GM23338 (cell line): ENCODE data around the gene BLOC1S3. TPM values are rescaled to one million over a fixed set of nuclear protein-coding genes. Genes with fewer than 3 reads are reported as not detected.

ENCODE experiments used
- ATAC-seq: fragments of 200-7000 bp; cut with Tn5 transposase; 3 replicates; pipeline ENCODE4 v1.9.1; 2020
- DNase-seq: peaks from one replicate; pipeline ENCODE4 v3.0.0-alpha.2; 2015; ENCODE audit warnings: low spot score
- H2AFZ ChIP-seq: fragments of 200-600 bp; sonication (generic); 2 replicates; pipeline ENCODE4 v1.8.0; 2016; ENCODE audit warnings: antibody characterized with exemption, mild to moderate bottlenecking, moderate library complexity
- H3F3A ChIP-seq: fragments of 200-600 bp; sonication (generic); replicated peaks from 2 replicates; pipeline ENCODE4 v1.8.0; 2017; ENCODE audit warnings: antibody characterized with exemption, mixed run types, low read depth
- H3K27ac ChIP-seq: fragments of 200-600 bp; sonication (generic); 2 replicates; pipeline ENCODE4 v1.6.1; 2016; ENCODE audit warnings: low read depth
- H3K27me3 ChIP-seq: fragments of 200-600 bp; sonication (generic); 2 replicates; pipeline ENCODE4 v1.8.0; 2016; ENCODE audit warnings: mild to moderate bottlenecking, mixed run types, moderate library complexity; ENCODE audit not compliant: insufficient read depth
- H3K36me3 ChIP-seq: fragments of 200-600 bp; sonication (generic); 2 replicates; pipeline ENCODE4 v1.8.0; 2016; ENCODE audit warnings: mild to moderate bottlenecking; ENCODE audit not compliant: insufficient read depth
- H3K4me1 ChIP-seq: fragments of 200-600 bp; sonication (generic); 2 replicates; pipeline ENCODE4 v1.8.0; 2016; ENCODE audit warnings: mild to moderate bottlenecking, moderate library complexity; ENCODE audit not compliant: insufficient read depth
- H3K4me2 ChIP-seq: fragments of 200-600 bp; sonication (generic); 2 replicates; pipeline ENCODE4 v1.7.1; 2017; ENCODE audit warnings: mixed run types
- H3K4me3 ChIP-seq: fragments of 200-600 bp; sonication (generic); 2 replicates; pipeline ENCODE4 v1.6.1; 2016; ENCODE audit warnings: mixed run types
- H3K79me2 ChIP-seq: fragments of 200-600 bp; sonication (generic); replicated peaks from 2 replicates; pipeline ENCODE4 v1.8.0; 2017; ENCODE audit warnings: mild to moderate bottlenecking; ENCODE audit not compliant: insufficient read depth
- H3K9me2 ChIP-seq: fragments of 200-600 bp; sonication (generic); 2 replicates; pipeline ENCODE4 v1.8.0; 2017; ENCODE audit not compliant: insufficient read depth
- H4K20me1 ChIP-seq: fragments of 200-600 bp; sonication (generic); replicated peaks from 2 replicates; pipeline ENCODE4 v1.8.0; 2017; ENCODE audit warnings: mild to moderate bottlenecking; ENCODE audit not compliant: insufficient read depth
- H3K27ac Mint-ChIP-seq: 2 replicates; pipeline ENCODE4 v1.8.0; 2020; ENCODE audit warnings: inconsistent platforms, mild to moderate bottlenecking, moderate library complexity, mixed read lengths
- H3K27me3 Mint-ChIP-seq: 3 replicates; pipeline ENCODE4 v1.8.0; 2022; ENCODE audit warnings: low read depth, mild to moderate bottlenecking, moderate library complexity, mixed read lengths, inconsistent platforms; ENCODE audit not compliant: insufficient read depth, poor library complexity
- H3K36me3 Mint-ChIP-seq: 3 replicates; pipeline ENCODE4 v1.8.0; 2021; ENCODE audit warnings: low read depth, mild to moderate bottlenecking, inconsistent platforms, moderate library complexity, mixed read lengths
- H3K4me1 Mint-ChIP-seq: 3 replicates; pipeline ENCODE4 v1.8.0; 2020; ENCODE audit warnings: mild to moderate bottlenecking, inconsistent platforms, mixed read lengths
- H3K4me3 Mint-ChIP-seq: 3 replicates; pipeline ENCODE4 v1.8.0; 2021; ENCODE audit warnings: moderate library complexity, mild to moderate bottlenecking, inconsistent platforms, mixed read lengths
- H3K9me3 Mint-ChIP-seq: 3 replicates; pipeline ENCODE4 v1.8.0; 2020; ENCODE audit warnings: moderate library complexity, mild to moderate bottlenecking, inconsistent platforms, mixed read lengths
- CREB1 ChIP-seq: fragments of 250-450 bp; sonication (Bioruptor Pico); IDR thresholded peaks from 2 replicates; pipeline ENCODE4 v1.5.0; 2020; ENCODE audit warnings: low read depth, mild to moderate bottlenecking, moderate library complexity
- EZH2 ChIP-seq: fragments of 200-600 bp; sonication (generic); IDR thresholded peaks from one replicate; pipeline ENCODE4 v1.8.0; 2017; ENCODE audit warnings: antibody characterized with exemption, mild to moderate bottlenecking, low read depth; ENCODE audit not compliant: unreplicated experiment
- EZH2phosphoT487 ChIP-seq: fragments of 200-600 bp; sonication (generic); IDR thresholded peaks from one replicate; pipeline ENCODE4 v1.8.1; 2018; ENCODE audit warnings: antibody characterized with exemption; ENCODE audit not compliant: unreplicated experiment
- JUNB ChIP-seq: IDR thresholded peaks from one replicate; pipeline ENCODE4 v1.6.1; 2016; ENCODE audit warnings: antibody characterized with exemption; ENCODE audit not compliant: unreplicated experiment
- NANOG ChIP-seq: IDR thresholded peaks from 2 replicates; pipeline ENCODE4 v1.6.1; 2016; ENCODE audit warnings: antibody characterized with exemption, borderline replicate concordance
- POLR2AphosphoS5 ChIP-seq: IDR thresholded peaks from 2 replicates; pipeline ENCODE4 v1.6.1; 2016; ENCODE audit warnings: antibody characterized with exemption, low read depth
- STAT1 ChIP-seq: IDR thresholded peaks from one replicate; pipeline ENCODE4 v1.6.1; 2016; ENCODE audit warnings: antibody characterized with exemption; ENCODE audit not compliant: unreplicated experiment
- ZNF114 ChIP-seq: fragments of 250-450 bp; sonication (Bioruptor Pico); IDR thresholded peaks from 2 replicates; pipeline ENCODE4 v1.5.0; 2020; ENCODE audit warnings: mild to moderate bottlenecking, moderate library complexity
- ZNF331 ChIP-seq: fragments of 250-450 bp; sonication (Bioruptor Pico); IDR thresholded peaks from 2 replicates; pipeline ENCODE4 v1.5.0; 2020; ENCODE audit warnings: low read depth, mild to moderate bottlenecking, moderate library complexity
- polyA plus RNA-seq: library from polyadenylated mRNA; unstranded; fragments of >200 nt; fragmentation: Nextera tagmentation; extraction: Ambion mirVana; gene quantifications from 2 replicates; pipeline ENCODE4 v1.2.1, GENCODE V29; 2016
- total RNA-seq: library from RNA; depleted of rRNA; stranded (reverse); fragments of >200 nt; shearing (Covaris generic); gene quantifications from 2 replicates; pipeline ENCODE4 v1.2.3, GENCODE V29; 2014
- TF ChIP-seq, protein P1 (sequence below): IDR thresholded peaks from one replicate; pipeline ENCODE4 v1.6.1; 2018; ENCODE audit warnings: antibody characterized with exemption; ENCODE audit not compliant: unreplicated experiment
- TF ChIP-seq, protein P2 (sequence below): fragments of 250-450 bp; sonication (Bioruptor Pico); IDR thresholded peaks from 2 replicates; pipeline ENCODE4 v1.5.0; 2020; ENCODE audit warnings: mild to moderate bottlenecking, moderate library complexity
- TF ChIP-seq, protein P3 (sequence below), 2 experiments: fragments of 200-600 bp in 1 of 2; sonication (generic) in 1 of 2; conservative IDR thresholded peaks; 2 replicates each; pipeline versions ENCODE4 v1.5.1 to v1.6.1; 2016 to 2017; ENCODE audit warnings: antibody characterized with exemption in 2 of 2, low read depth in 2 of 2, mild to moderate bottlenecking in 2 of 2, moderate library complexity in 1 of 2
- TF ChIP-seq, protein P4 (sequence below): IDR thresholded peaks from 2 replicates; pipeline ENCODE4 v1.6.1; 2016; ENCODE audit warnings: antibody characterized with exemption

Gene BLOC1S3
- total and polyA plus RNA-seq, 2 experiments from 2014 or later = 2.5 to 15.9 TPM

DNA sequence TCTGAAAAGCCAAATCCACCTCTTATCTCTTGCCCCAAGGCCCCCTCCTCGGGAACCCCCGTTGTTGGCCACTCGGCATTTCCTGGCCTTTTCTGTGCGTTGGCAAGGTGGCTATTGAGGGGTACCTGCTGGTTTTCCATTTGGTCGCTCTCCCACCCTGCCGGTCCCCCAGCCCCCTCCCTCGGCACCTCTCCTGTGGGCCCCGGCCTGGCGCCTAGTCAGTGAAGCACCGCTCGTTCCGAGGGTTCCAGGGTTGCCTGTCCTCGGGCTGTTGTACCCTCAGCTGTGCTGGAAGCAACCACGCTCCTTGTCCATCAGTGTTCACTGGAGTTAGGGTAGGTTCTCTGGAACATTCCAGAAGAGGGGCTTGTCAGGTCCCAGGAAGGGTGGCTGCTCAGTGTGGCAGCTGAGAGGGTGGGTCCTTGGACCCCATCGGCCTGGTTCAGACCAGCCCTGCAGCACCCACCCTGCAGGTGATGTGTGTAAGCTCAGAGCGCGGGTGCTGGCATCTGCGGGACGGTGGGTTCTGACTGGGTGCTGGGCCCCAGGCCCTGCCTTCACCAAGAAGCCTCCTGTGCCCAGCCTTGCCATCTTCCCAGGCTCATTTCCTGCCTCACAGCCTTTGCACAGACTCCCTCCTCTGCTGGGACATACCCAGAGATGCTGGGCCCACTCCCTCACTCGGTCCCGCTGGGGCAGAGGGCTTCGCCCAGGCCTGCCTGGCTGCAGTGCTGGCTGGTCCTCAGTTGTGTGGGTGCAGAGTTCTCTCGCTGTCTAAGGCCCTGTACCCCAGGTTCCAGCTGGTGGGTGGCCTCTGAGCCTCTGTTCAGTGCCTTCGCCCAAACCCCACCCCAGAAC, 39.1 kb upstream of the BLOC1S3 start:
- Mint-ChIP-seq H3K9me3 (no peaks in the 10 kb centered on the region; the same call in 2 of the 3 replicates), H3K36me3 (peaks cover 18% of the 10 kb centered on the region), H3K4me3 (no peak overlapping the region), H3K4me1 (peaks cover 24% of the 10 kb centered on the region), H3K27me3 (peaks cover 15% of the 10 kb centered on the region), H3K27ac (no peak overlapping the region)
- H3K36me3 ChIP-seq = no peaks in the 10 kb centered on the region
- H2AFZ ChIP-seq = no peak overlapping the region
- no peak overlapping the region for H3K4me3 ChIP-seq
- H3K9me2 ChIP-seq = no peaks in the 10 kb centered on the region
- H3K79me2 ChIP-seq = peaks cover 41% of the 10 kb centered on the region
- H3K27me3 ChIP-seq = no peaks in the 10 kb centered on the region
- H4K20me1 ChIP-seq = peaks cover 3% of the 10 kb centered on the region; the same call in 1 of the 2 replicates
- no peak overlapping the region for H3K4me2 ChIP-seq
- H3K4me1 ChIP-seq = peaks cover 15% of the 10 kb centered on the region; the same call in 1 of the 2 replicates
- DNase-seq (no peak), ATAC-seq (no peak)
- H3K27ac ChIP-seq = no peak overlapping the region
- no peaks in the 10 kb centered on the region for H3F3A ChIP-seq
- TF ChIP-seq ZNF331 (CRISPR knock-in tag) = no peak
- TF ChIP-seq CREB1 (CRISPR knock-in tag) = no peak
- TF ChIP-seq JUNB = no peak
- TF ChIP-seq NANOG = no peak
- TF ChIP-seq, protein P1, sequence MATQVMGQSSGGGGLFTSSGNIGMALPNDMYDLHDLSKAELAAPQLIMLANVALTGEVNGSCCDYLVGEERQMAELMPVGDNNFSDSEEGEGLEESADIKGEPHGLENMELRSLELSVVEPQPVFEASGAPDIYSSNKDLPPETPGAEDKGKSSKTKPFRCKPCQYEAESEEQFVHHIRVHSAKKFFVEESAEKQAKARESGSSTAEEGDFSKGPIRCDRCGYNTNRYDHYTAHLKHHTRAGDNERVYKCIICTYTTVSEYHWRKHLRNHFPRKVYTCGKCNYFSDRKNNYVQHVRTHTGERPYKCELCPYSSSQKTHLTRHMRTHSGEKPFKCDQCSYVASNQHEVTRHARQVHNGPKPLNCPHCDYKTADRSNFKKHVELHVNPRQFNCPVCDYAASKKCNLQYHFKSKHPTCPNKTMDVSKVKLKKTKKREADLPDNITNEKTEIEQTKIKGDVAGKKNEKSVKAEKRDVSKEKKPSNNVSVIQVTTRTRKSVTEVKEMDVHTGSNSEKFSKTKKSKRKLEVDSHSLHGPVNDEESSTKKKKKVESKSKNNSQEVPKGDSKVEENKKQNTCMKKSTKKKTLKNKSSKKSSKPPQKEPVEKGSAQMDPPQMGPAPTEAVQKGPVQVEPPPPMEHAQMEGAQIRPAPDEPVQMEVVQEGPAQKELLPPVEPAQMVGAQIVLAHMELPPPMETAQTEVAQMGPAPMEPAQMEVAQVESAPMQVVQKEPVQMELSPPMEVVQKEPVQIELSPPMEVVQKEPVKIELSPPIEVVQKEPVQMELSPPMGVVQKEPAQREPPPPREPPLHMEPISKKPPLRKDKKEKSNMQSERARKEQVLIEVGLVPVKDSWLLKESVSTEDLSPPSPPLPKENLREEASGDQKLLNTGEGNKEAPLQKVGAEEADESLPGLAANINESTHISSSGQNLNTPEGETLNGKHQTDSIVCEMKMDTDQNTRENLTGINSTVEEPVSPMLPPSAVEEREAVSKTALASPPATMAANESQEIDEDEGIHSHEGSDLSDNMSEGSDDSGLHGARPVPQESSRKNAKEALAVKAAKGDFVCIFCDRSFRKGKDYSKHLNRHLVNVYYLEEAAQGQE = no peak
- no peak for TF ChIP-seq EZH2phosphoT487
- TF ChIP-seq EZH2 = no peak
- TF ChIP-seq, protein P2, sequence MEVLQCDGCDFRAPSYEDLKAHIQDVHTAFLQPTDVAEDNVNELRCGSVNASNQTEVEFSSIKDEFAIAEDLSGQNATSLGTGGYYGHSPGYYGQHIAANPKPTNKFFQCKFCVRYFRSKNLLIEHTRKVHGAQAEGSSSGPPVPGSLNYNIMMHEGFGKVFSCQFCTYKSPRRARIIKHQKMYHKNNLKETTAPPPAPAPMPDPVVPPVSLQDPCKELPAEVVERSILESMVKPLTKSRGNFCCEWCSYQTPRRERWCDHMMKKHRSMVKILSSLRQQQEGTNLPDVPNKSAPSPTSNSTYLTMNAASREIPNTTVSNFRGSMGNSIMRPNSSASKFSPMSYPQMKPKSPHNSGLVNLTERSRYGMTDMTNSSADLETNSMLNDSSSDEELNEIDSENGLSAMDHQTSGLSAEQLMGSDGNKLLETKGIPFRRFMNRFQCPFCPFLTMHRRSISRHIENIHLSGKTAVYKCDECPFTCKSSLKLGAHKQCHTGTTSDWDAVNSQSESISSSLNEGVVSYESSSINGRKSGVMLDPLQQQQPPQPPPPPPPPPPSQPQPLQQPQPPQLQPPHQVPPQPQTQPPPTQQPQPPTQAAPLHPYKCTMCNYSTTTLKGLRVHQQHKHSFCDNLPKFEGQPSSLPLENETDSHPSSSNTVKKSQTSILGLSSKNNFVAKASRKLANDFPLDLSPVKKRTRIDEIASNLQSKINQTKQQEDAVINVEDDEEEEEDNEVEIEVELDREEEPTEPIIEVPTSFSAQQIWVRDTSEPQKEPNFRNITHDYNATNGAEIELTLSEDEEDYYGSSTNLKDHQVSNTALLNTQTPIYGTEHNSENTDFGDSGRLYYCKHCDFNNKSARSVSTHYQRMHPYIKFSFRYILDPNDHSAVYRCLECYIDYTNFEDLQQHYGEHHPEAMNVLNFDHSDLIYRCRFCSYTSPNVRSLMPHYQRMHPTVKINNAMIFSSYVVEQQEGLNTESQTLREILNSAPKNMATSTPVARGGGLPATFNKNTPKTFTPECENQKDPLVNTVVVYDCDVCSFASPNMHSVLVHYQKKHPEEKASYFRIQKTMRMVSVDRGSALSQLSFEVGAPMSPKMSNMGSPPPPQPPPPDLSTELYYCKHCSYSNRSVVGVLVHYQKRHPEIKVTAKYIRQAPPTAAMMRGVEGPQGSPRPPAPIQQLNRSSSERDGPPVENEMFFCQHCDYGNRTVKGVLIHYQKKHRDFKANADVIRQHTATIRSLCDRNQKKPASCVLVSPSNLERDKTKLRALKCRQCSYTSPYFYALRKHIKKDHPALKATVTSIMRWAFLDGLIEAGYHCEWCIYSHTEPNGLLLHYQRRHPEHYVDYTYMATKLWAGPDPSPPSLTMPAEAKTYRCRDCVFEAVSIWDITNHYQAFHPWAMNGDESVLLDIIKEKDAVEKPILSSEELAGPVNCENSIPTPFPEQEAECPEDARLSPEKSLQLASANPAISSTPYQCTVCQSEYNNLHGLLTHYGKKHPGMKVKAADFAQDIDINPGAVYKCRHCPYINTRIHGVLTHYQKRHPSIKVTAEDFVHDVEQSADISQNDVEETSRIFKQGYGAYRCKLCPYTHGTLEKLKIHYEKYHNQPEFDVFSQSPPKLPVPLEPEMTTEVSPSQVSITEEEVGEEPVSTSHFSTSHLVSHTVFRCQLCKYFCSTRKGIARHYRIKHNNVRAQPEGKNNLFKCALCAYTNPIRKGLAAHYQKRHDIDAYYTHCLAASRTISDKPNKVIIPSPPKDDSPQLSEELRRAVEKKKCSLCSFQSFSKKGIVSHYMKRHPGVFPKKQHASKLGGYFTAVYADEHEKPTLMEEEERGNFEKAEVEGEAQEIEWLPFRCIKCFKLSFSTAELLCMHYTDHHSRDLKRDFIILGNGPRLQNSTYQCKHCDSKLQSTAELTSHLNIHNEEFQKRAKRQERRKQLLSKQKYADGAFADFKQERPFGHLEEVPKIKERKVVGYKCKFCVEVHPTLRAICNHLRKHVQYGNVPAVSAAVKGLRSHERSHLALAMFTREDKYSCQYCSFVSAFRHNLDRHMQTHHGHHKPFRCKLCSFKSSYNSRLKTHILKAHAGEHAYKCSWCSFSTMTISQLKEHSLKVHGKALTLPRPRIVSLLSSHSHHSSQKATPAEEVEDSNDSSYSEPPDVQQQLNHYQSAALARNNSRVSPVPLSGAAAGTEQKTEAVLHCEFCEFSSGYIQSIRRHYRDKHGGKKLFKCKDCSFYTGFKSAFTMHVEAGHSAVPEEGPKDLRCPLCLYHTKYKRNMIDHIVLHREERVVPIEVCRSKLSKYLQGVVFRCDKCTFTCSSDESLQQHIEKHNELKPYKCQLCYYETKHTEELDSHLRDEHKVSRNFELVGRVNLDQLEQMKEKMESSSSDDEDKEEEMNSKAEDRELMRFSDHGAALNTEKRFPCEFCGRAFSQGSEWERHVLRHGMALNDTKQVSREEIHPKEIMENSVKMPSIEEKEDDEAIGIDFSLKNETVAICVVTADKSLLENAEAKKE (CRISPR knock-in tag) = no peak
- TF ChIP-seq ZNF114 (CRISPR knock-in tag) = no peak
- TF ChIP-seq, protein P3, sequence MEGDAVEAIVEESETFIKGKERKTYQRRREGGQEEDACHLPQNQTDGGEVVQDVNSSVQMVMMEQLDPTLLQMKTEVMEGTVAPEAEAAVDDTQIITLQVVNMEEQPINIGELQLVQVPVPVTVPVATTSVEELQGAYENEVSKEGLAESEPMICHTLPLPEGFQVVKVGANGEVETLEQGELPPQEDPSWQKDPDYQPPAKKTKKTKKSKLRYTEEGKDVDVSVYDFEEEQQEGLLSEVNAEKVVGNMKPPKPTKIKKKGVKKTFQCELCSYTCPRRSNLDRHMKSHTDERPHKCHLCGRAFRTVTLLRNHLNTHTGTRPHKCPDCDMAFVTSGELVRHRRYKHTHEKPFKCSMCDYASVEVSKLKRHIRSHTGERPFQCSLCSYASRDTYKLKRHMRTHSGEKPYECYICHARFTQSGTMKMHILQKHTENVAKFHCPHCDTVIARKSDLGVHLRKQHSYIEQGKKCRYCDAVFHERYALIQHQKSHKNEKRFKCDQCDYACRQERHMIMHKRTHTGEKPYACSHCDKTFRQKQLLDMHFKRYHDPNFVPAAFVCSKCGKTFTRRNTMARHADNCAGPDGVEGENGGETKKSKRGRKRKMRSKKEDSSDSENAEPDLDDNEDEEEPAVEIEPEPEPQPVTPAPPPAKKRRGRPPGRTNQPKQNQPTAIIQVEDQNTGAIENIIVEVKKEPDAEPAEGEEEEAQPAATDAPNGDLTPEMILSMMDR (conservative IDR thresholded peaks at IDR 0.05; ENCODE audit: low read depth in 2 of 2) = no peak
- TF ChIP-seq POLR2AphosphoS5 = no peak
- TF ChIP-seq, protein P4, sequence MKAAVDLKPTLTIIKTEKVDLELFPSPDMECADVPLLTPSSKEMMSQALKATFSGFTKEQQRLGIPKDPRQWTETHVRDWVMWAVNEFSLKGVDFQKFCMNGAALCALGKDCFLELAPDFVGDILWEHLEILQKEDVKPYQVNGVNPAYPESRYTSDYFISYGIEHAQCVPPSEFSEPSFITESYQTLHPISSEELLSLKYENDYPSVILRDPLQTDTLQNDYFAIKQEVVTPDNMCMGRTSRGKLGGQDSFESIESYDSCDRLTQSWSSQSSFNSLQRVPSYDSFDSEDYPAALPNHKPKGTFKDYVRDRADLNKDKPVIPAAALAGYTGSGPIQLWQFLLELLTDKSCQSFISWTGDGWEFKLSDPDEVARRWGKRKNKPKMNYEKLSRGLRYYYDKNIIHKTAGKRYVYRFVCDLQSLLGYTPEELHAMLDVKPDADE = no peak
- no peak for TF ChIP-seq STAT1
